ENCODE measurements around the gene COMMD8.

DNA sequence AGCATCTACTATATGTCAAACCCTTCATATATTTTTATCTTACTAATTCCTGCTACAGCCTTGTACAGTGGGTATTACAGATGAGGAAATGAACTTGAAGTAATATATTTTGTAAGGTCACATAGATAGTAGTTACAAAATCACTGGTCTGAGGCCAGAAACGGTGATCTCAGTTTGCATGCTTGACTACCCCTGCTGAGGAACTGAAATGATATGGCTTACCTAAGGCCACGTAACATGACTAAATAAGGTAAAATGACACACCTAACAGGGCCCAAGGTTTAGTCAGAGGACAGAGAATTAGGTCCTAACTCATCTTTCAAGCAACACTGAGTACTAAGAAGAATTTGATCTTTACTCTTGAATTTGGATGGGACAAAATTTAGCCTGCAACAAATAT, 1.5 kb upstream of the COMMD8 start:
- TF ChIP-seq GATA2 (IDR thresholded peaks at IDR 0.05; ENCODE audit: low read depth, low read length) (no peak), GATA3 (IDR thresholded peaks at IDR 0.05; ENCODE audit: low read depth, low read length) (no peak)
